Colonic mucosa (tissue), 4 donors: ENCODE results near the gene IQGAP1. TPM values are rescaled to one million over a fixed set of nuclear protein-coding genes. Genes with fewer than 3 reads are reported as not detected.
"Not testable (repeated sequence)": the region's sequence is repeated elsewhere in the genome, so short reads cannot be mapped to it uniquely, and the experiment has no call there.

ENCODE experiments used
- DNase-seq: peaks from one replicate; pipeline ENCODE4 v3.0.0-alpha.2; 2020
- H3K27ac ChIP-seq: fragments of 200-600 bp; one replicate; pipeline ENCODE4 v1.8.0; 2021
- H3K27me3 ChIP-seq: fragments of 200-600 bp; one replicate; pipeline ENCODE4 v1.8.0; 2021
- H3K36me3 ChIP-seq: fragments of 200-600 bp; one replicate; pipeline ENCODE4 v1.8.0; 2021
- H3K4me1 ChIP-seq: fragments of 200-600 bp; one replicate; pipeline ENCODE4 v1.8.0; 2021; ENCODE audit warnings: mild to moderate bottlenecking
- H3K4me3 ChIP-seq: fragments of 200-600 bp; one replicate; pipeline ENCODE4 v1.8.0; 2021
- H3K9ac ChIP-seq, 2 donors: one replicate each; pipeline ENCODE4 v1.7.0; 2013; ENCODE audit warnings: control low read depth in 2 of 2, low read depth in 2 of 2, low read length in 2 of 2
- H3K9me3 ChIP-seq: fragments of 200-600 bp; one replicate; pipeline ENCODE4 v1.8.0; 2021
- intact Hi-C: fragments of 100-400 bp; cut with DNase I; formaldehyde crosslinking; loops from one replicate; pipeline ENCODE4 v1.14.1; 2022
- total RNA-seq, 2 donors: library from RNA; stranded (reverse); fragmentation: NEBNext Ultra II Directional in 1 of 2; extraction: Animal tissue kit (Norgen Biotek cat#: 25700) in 1 of 2; gene quantifications; one replicate each; pipeline ENCODE4 v1.2.1, GENCODE V29; 2021
- TF ChIP-seq, protein P1 (sequence below): fragments of 200-600 bp; IDR thresholded peaks from one replicate; pipeline ENCODE4 v1.8.0; 2022; ENCODE audit warnings: antibody characterized with exemption, mild to moderate bottlenecking
- donor health status: healthy.
- donor health status: DM: no; HTN: no; CAD: no.
- donor health status: DM: no; HTN: no; CAD: no.

The IQGAP1 gene
- total RNA-seq, 2 donors from 2014 or later, result 210 to 243 TPM

DNA sequence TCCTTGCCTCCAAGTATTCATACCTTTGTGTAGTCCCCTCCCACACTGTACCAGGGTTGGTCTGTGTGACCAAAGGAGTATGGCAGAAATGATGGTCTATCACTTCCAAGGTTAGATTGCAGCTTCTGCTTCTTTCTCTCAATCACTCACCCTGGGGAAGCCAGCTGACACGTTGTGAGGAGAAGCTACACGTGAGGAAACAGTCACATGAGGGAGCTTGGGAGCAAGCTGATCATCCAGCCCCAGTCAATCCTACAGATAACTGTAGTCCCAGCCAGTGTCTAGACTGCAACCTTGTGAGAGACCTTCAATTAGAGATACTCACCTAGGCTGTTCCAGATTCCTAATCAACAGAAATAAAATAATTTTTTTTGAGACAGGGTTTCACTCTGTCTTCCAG, 42.2 kb upstream of the IQGAP1 start:
- no peak overlapping the region for H3K27ac ChIP-seq
- intact Hi-C loops, result no loop called here

GRCh38 chr15:90347431-90348065, 40.5 kb upstream of the IQGAP1 start:
- intact Hi-C loops, H3K27ac ChIP-seq, H3K9me3 ChIP-seq, DNase-seq, H3K4me1 ChIP-seq, H3K27me3 ChIP-seq, H3K4me3 ChIP-seq, H3K9ac ChIP-seq, H3K36me3 ChIP-seq: not testable (repeated sequence)

More for the DNA sequence above, 42.2 kb upstream of the IQGAP1 start:
- TF ChIP-seq, protein P1, sequence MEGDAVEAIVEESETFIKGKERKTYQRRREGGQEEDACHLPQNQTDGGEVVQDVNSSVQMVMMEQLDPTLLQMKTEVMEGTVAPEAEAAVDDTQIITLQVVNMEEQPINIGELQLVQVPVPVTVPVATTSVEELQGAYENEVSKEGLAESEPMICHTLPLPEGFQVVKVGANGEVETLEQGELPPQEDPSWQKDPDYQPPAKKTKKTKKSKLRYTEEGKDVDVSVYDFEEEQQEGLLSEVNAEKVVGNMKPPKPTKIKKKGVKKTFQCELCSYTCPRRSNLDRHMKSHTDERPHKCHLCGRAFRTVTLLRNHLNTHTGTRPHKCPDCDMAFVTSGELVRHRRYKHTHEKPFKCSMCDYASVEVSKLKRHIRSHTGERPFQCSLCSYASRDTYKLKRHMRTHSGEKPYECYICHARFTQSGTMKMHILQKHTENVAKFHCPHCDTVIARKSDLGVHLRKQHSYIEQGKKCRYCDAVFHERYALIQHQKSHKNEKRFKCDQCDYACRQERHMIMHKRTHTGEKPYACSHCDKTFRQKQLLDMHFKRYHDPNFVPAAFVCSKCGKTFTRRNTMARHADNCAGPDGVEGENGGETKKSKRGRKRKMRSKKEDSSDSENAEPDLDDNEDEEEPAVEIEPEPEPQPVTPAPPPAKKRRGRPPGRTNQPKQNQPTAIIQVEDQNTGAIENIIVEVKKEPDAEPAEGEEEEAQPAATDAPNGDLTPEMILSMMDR, result no peak
- no peak for DNase-seq
- no peak overlapping the region for H3K4me3 ChIP-seq
- H3K9ac ChIP-seq, result no peak overlapping the region
- H3K27me3 ChIP-seq, result no peaks in the 10 kb centered on the region
- no peaks in the 10 kb centered on the region for H3K9me3 ChIP-seq
- no peaks in the 10 kb centered on the region for H3K4me1 ChIP-seq
- H3K36me3 ChIP-seq, result no peaks in the 10 kb centered on the region

DNA sequence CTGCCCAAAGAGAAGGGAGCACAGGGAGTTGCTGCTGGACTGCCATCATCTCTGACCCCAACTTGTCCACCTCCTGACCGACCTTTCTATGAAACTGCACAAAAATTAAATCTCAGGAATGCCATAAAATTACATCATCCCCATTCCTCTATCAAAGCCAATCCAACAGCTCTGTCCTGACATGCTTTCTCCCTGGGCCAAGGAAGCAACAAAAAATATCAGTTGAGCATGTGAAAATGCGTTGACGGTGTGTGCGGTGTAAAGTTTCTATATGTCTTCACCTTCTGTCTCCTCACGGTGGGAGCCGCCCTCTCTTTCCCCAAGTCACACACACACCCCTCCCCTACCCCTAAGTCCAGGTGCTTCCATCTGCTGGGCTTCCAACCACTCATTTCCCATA, 39.6 kb upstream of the IQGAP1 start:
- Histone ChIP-seq H3K9ac (no peak overlapping the region), H3K4me1 (peaks cover 2% of the 10 kb centered on the region), H3K4me3 (no peak overlapping the region), H3K36me3 (no peaks in the 10 kb centered on the region), H3K27me3 (no peaks in the 10 kb centered on the region), H3K9me3 (no peaks in the 10 kb centered on the region), H3K27ac (no peak overlapping the region)
- no peak for DNase-seq
- intact Hi-C loops, result no loop called here
- TF ChIP-seq, protein P1, result no peak

GRCh38 chr15:90349072-90349471, 39.0 kb upstream of the IQGAP1 start:
- intact Hi-C loops, result no loop called here
- Histone ChIP-seq H3K9ac (no peak overlapping the region), H3K27ac (no peak overlapping the region), H3K4me1 (peaks cover 2% of the 10 kb centered on the region), H3K27me3 (no peaks in the 10 kb centered on the region), H3K4me3 (no peak overlapping the region), H3K36me3 (no peaks in the 10 kb centered on the region), H3K9me3 (no peaks in the 10 kb centered on the region)
- no peak for DNase-seq
- TF ChIP-seq, protein P1, result no peak

GRCh38 chr15:90349821-90350220, 38.2 kb upstream of the IQGAP1 start:
- H3K27ac ChIP-seq, result no peak overlapping the region
- H3K9me3 ChIP-seq, result no peaks in the 10 kb centered on the region
- H3K4me3 ChIP-seq, result no peak overlapping the region
- intact Hi-C loops, result no loop called here
- TF ChIP-seq, protein P1, result no peak
- H3K4me1 ChIP-seq, result peaks cover 2% of the 10 kb centered on the region
- H3K36me3 ChIP-seq, result no peaks in the 10 kb centered on the region
- no peak overlapping the region for H3K9ac ChIP-seq
- H3K27me3 ChIP-seq, result no peaks in the 10 kb centered on the region
- no peak for DNase-seq

DNA sequence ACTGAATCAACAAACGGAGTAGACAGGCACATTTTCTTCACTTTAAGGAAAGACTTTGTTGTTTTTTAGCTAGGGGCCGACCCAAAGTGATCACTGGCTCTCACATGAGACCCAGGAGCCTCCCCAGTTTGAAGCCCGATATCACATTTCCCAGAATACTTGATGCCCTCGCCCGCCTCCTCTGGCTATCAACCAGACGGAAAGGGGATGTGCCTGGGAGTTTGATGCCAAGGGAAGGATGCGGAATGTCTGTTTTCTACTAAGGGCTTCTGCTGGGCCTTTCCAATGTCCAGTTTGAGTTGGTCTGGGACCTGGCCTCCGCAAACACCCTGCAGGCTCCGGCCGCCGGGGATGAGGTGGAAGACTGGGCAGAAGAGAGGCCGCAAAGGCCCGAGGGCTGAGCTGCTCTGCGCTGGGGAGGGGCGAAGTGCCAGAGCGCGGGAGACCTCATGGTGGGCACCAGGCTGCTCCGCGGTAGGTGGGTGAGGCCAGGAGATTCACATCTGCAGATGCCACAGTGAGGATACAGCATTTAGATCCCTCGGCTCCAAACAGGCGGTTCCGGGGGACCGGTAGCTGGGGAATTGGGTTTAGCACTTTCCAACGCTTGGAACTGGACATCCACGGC, 36.4 kb upstream of the IQGAP1 start:
- Histone ChIP-seq H3K27me3 (no peaks in the 10 kb centered on the region), H3K9ac (peak overlapping the region; percentile 37 to 93), H3K4me3 (peak overlapping the region; percentile 68), H3K36me3 (no peaks in the 10 kb centered on the region), H3K4me1 (peaks cover 2% of the 10 kb centered on the region), H3K27ac (no peak overlapping the region), H3K9me3 (no peaks in the 10 kb centered on the region)
- DNase-seq, result no peak
- TF ChIP-seq, protein P1, result no peak
- intact Hi-C loops, result no loop called here
